ENCODE measurements around the gene CHCHD4.

- no peak for TF ChIP-seq CTCF (IDR thresholded peaks at IDR 0.05)
- no peak for TF ChIP-seq POLR2AphosphoS5 (IDR thresholded peaks at IDR 0.05)
Measured at GRCh38 chr3:14128724-14129123, 4.1 kb upstream of the CHCHD4 start.
